ENCODE data around the gene PCOLCE2. TPM values are rescaled to one million over a fixed set of nuclear protein-coding genes. Genes with fewer than 3 reads are reported as not detected.
A peak's percentile ranks its signal among the peaks of the same experiment; 100 is the strongest.

Gene PCOLCE2
- total and polyA plus RNA-seq, 2 of the 8 experiments (the other 6 are each of a cell fraction or from before 2014, with no cell fraction given): 11.1 to 12.6 TPM

DNA sequence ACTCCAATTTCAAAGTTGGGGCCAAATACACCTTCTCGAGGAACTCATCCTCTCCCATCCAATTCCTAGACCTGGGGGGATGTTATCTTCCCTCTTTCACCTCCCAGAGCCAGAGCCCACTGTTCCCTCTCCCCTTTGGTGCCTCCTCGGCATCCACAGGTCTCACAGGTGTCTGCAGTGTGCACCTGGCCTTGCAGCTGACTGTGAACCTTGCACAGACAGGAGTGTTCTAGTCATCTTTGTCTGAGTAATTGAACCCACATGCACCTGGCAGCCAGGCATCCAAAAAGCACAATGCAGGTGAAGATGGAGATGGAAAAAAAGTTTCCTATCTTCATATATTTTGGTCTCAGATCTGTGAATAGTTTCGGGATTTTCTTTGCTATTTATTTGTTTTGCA, 30.8 kb downstream of the PCOLCE2 start:
- Histone ChIP-seq H3K27ac (ENCODE audit: low read depth, low read length) (no peak overlapping the region), H2BK15ac (ENCODE audit: low read length) (no peak overlapping the region), H3K23ac (ENCODE audit: insufficient read length) (no peak overlapping the region), H3K4ac (replicated peaks; ENCODE audit: insufficient read length, low read depth, low read length) (no peak overlapping the region), H2AFZ (ENCODE audit: low read length) (no peak overlapping the region), H4K91ac (replicated peaks; ENCODE audit: insufficient read length, low read length) (no peak overlapping the region), H3K9ac (replicated peaks in 1 of 4; ENCODE audit: extremely low read depth in 1 of 4, low read depth in 3 of 4, low read length in 3 of 4) (no peak overlapping the region), H3K18ac (ENCODE audit: extremely low read depth, low read length) (no peak overlapping the region), H3K36me3 (ENCODE audit: control insufficient read depth in 2 of 4, insufficient read depth in 4 of 4, low read length in 3 of 4) (no peaks in the 10 kb centered on the region), H3K79me2 (ENCODE audit: control insufficient read depth in 1 of 2, insufficient read depth in 2 of 2, low read length in 2 of 2) (no peaks in the 10 kb centered on the region), H2BK120ac (replicated peaks; ENCODE audit: low read depth, low read length) (no peak overlapping the region), H3K4me2 (ENCODE audit: insufficient read depth in 1 of 2, low read depth in 2 of 2, low read length in 2 of 2) (no peak overlapping the region), H2BK20ac (ENCODE audit: low read length) (no peak overlapping the region), H3K4me3 (ENCODE audit: extremely low read depth in 1 of 4, insufficient read depth in 2 of 4, low read depth in 3 of 4, low read length in 4 of 4) (no peak overlapping the region), H3K14ac (ENCODE audit: insufficient read length) (no peak overlapping the region), H4K5ac (ENCODE audit: insufficient read length, low read depth, low read length) (no peak overlapping the region), H3K79me1 (ENCODE audit: low read depth, low read length) (no peaks in the 10 kb centered on the region), H4K8ac (ENCODE audit: extremely low read depth, insufficient read depth, low read length) (no peak overlapping the region), H2BK5ac (ENCODE audit: low read depth, low read length) (no peak overlapping the region), H2BK12ac (ENCODE audit: low read depth, low read length) (peak overlapping the region; percentile 41; the same call in 1 of the 2 replicates), H4K20me1 (replicated peaks in 1 of 2; ENCODE audit: control insufficient read depth in 1 of 2, insufficient read depth in 2 of 2, low read length in 2 of 2) (no peaks in the 10 kb centered on the region), H3K56ac (replicated peaks; ENCODE audit: insufficient read length, low read depth, low read length) (no peak overlapping the region), H3K9me3 (ENCODE audit: insufficient read depth in 2 of 2, low read depth in 1 of 2, low read length in 1 of 2) (no peaks in the 10 kb centered on the region), H3K27me3 (replicated peaks in 1 of 4; ENCODE audit: control insufficient read depth in 3 of 4, extremely low read depth in 1 of 4, insufficient read depth in 3 of 4, low read length in 3 of 4) (no peaks in the 10 kb centered on the region), H3K23me2 (ENCODE audit: low read depth, low read length) (no peaks in the 10 kb centered on the region), H2AK5ac (ENCODE audit: low read depth, low read length) (no peak overlapping the region), H3K4me1 (replicated peaks in 1 of 4; ENCODE audit: control insufficient read depth in 3 of 4, insufficient read depth in 4 of 4, low read length in 3 of 4) (peaks cover 9 to 29% (median 24%) of the 10 kb centered on the region in 4 experiments)
- FAIRE-seq (no peak), DNase-seq (ENCODE audit: low read depth in 1 of 2, low spot score in 2 of 2) (no peak)
- POLR2A ChIA-PET (ENCODE audit: partially characterized antibody): interaction anchor here (1.0 to 1.4 kb wide), 3 partner anchors 8 to 30 kb away, joined by 3 to 6 read pairs (median 4); no protein-coding TSS in a partner anchor
- CTCF ChIA-PET (ENCODE audit: partially characterized antibody): interaction anchor here (1.0 to 6.9 kb wide), 11 partner anchors 9 to 136 kb away, joined by 3 to 56 read pairs (median 5); no protein-coding TSS in a partner anchor
- WGBS, 2 experiments (ENCODE audit: extremely low coverage in 1 of 2, insufficient coverage in 1 of 2, insufficient read length in 1 of 2, insufficient replicate concordance in 2 of 2, low coverage in 1 of 2, low lambda C conversion rate in 2 of 2, missing lambda C conversion rate in 1 of 2): 83% methylated on average over 3 of the region's 3 CpGs; no CpG with 5 or more reads in 1 of the 2 experiments
- TF ChIP-seq SIN3A (conservative IDR thresholded peaks at IDR 0.05 in 1 of 2, IDR thresholded peaks at IDR 0.05 in 1 of 2; ENCODE audit: low read depth in 1 of 2, low read length in 2 of 2) (no peak), ATF2 (IDR thresholded peaks at IDR 0.05; ENCODE audit: low read length) (no peak), TAF1 (IDR thresholded peaks at IDR 0.05; ENCODE audit: low read depth, low read length) (no peak), CBX5 (IDR thresholded peaks at IDR 0.05; ENCODE audit: low read depth, low read length) (no peak), EP300 (IDR thresholded peaks at IDR 0.05; ENCODE audit: borderline replicate concordance in 1 of 2, low read depth in 2 of 2, low read length in 2 of 2) (no peak), POLR2A (IDR thresholded peaks at IDR 0.05; ENCODE audit: control extremely low read depth in 1 of 2, low read depth in 2 of 2, low read length in 2 of 2) (no peak), RFX5 (IDR thresholded peaks at IDR 0.05; ENCODE audit: borderline replicate concordance, low read depth, low read length) (no peak), BRCA1 (IDR thresholded peaks at IDR 0.05; ENCODE audit: low read depth, low read length) (no peak), TAF7 (optimal IDR thresholded peaks at IDR 0.05; ENCODE audit: borderline replicate concordance, low read depth, low read length) (no peak), PHF8 (conservative IDR thresholded peaks at IDR 0.05; ENCODE audit: low read depth, low read length) (no peak), BACH1 (IDR thresholded peaks at IDR 0.05; ENCODE audit: low read length) (no peak), CEBPB (IDR thresholded peaks at IDR 0.05; ENCODE audit: low read depth, low read length) (no peak), JUN (IDR thresholded peaks at IDR 0.05; ENCODE audit: low read depth, low read length) (no peak)

All from H1 (cell line).